ENCODE data around the gene MN1.

The MN1 gene

DNA sequence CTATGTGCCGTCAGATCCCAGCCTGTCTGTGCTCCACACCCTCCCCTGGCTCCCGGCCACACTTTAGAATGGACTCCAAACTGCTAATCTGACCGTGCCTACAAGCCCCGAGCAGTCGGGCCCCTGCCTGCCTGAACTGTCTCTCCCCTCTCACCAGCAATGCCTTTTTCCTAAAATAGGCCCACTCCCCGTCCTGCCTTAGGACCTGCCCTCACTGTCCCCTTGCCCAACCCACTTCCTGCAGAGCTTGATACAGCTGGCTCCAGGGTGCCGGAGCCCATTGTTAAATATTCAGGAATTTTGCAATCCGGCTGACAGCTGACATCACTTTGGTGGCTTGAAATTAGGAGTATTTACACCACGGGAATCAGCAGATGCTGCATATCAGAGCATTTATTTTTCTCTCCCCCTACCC, 21.4 kb downstream of the MN1 start:
- Histone ChIP-seq H3K27me3 (ENCODE audit: control insufficient read depth, low read length) (no peaks in the 10 kb centered on the region), H3K4me3 (ENCODE audit: low read length) (no peak overlapping the region), H3F3A (ENCODE audit: control insufficient read depth, insufficient read depth) (no peaks in the 10 kb centered on the region), H3K9me3 (ENCODE audit: control insufficient read depth, insufficient read depth, low read length) (no peaks in the 10 kb centered on the region), H3K4me1 (ENCODE audit: control insufficient read depth, low read length) (no peaks in the 10 kb centered on the region), H3K79me2 (ENCODE audit: control insufficient read depth, low read length) (no peaks in the 10 kb centered on the region), H3K36me3 (ENCODE audit: control insufficient read depth, low read length) (no peaks in the 10 kb centered on the region), H3K4me2 (ENCODE audit: low read length) (no peak overlapping the region), H4K20me1 (ENCODE audit: control insufficient read depth, insufficient read depth, low read depth, low read length) (no peaks in the 10 kb centered on the region), H3K27ac (ENCODE audit: low read depth, low read length) (no peak overlapping the region), H3K9me2 (replicated peaks; ENCODE audit: control insufficient read depth, low read length) (no peaks in the 10 kb centered on the region)
- no peak for TF ChIP-seq EZH2phosphoT487 (IDR thresholded peaks at IDR 0.05; ENCODE audit: borderline replicate concordance, low read length)
- TF ChIP-seq, protein P1, sequence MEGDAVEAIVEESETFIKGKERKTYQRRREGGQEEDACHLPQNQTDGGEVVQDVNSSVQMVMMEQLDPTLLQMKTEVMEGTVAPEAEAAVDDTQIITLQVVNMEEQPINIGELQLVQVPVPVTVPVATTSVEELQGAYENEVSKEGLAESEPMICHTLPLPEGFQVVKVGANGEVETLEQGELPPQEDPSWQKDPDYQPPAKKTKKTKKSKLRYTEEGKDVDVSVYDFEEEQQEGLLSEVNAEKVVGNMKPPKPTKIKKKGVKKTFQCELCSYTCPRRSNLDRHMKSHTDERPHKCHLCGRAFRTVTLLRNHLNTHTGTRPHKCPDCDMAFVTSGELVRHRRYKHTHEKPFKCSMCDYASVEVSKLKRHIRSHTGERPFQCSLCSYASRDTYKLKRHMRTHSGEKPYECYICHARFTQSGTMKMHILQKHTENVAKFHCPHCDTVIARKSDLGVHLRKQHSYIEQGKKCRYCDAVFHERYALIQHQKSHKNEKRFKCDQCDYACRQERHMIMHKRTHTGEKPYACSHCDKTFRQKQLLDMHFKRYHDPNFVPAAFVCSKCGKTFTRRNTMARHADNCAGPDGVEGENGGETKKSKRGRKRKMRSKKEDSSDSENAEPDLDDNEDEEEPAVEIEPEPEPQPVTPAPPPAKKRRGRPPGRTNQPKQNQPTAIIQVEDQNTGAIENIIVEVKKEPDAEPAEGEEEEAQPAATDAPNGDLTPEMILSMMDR (IDR thresholded peaks at IDR 0.05; ENCODE audit: low read depth, low read length, poor library complexity, severe bottlenecking): no peak

GRCh38 chr22:27779643-27780042, 21.9 kb downstream of the MN1 start:
- Histone ChIP-seq H3K36me3 (ENCODE audit: control insufficient read depth, low read length) (no peaks in the 10 kb centered on the region), H3F3A (ENCODE audit: control insufficient read depth, insufficient read depth) (no peaks in the 10 kb centered on the region), H3K79me2 (ENCODE audit: control insufficient read depth, low read length) (no peaks in the 10 kb centered on the region), H3K4me3 (ENCODE audit: low read length) (no peak overlapping the region), H4K20me1 (ENCODE audit: control insufficient read depth, insufficient read depth, low read depth, low read length) (no peaks in the 10 kb centered on the region), H3K9me3 (ENCODE audit: control insufficient read depth, insufficient read depth, low read length) (no peaks in the 10 kb centered on the region), H3K4me2 (ENCODE audit: low read length) (no peak overlapping the region), H3K27me3 (ENCODE audit: control insufficient read depth, low read length) (no peaks in the 10 kb centered on the region), H3K4me1 (ENCODE audit: control insufficient read depth, low read length) (no peaks in the 10 kb centered on the region), H3K9me2 (replicated peaks; ENCODE audit: control insufficient read depth, low read length) (no peaks in the 10 kb centered on the region), H3K27ac (ENCODE audit: low read depth, low read length) (no peak overlapping the region)
- TF ChIP-seq, protein P1 (IDR thresholded peaks at IDR 0.05; ENCODE audit: low read depth, low read length, poor library complexity, severe bottlenecking): no peak
- TF ChIP-seq EZH2phosphoT487 (IDR thresholded peaks at IDR 0.05; ENCODE audit: borderline replicate concordance, low read length): no peak

DNA sequence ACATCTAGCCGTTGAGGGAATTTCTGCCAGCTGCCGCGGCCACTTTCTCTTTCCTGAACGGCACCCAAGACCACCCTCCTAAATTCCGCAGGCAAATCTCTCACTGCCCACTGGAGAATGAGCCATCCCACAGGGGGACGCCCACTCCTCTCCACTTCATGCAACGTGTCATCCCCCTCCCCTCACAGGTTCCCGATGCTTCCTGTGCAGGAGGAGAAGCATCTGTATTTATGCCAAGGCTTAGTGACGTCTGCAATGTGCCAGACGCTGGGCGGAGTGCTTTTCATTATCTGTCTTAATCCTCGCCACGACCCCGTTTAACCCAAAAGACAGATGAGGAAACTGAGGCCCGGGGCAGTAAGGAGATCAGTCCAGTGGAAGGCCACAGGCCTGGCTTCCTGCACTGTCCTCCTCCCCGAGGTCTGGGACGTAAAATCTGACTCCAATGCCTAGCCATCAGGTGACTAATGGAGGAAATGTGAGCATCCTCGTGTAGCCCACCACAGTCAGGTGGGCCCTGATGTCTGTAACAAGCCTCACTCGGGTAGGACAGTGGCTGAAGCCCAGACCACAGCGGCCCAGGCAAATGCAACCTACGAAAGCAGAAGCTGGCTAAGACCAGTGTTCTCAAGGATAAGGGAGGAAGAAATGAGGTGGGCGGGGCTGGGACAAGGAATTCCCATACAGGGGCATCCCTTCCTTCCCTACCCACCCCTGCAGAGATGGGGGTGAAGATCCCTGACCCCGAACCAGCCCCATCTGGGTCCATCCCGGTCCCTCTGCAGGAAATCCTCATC, 23.1 kb downstream of the MN1 start:
- no peak overlapping the region for H3K4me3 ChIP-seq (ENCODE audit: low read length)
- H3K27ac ChIP-seq (ENCODE audit: low read depth, low read length): no peak overlapping the region
- no peaks in the 10 kb centered on the region for H3K27me3 ChIP-seq (ENCODE audit: control insufficient read depth, low read length)
- H3K36me3 ChIP-seq (ENCODE audit: control insufficient read depth, low read length): no peaks in the 10 kb centered on the region
- no peak overlapping the region for H3K4me2 ChIP-seq (ENCODE audit: low read length)
- H3K9me3 ChIP-seq (ENCODE audit: control insufficient read depth, insufficient read depth, low read length): no peaks in the 10 kb centered on the region
- H3F3A ChIP-seq (ENCODE audit: control insufficient read depth, insufficient read depth): no peaks in the 10 kb centered on the region
- H3K79me2 ChIP-seq (ENCODE audit: control insufficient read depth, low read length): no peaks in the 10 kb centered on the region
- no peaks in the 10 kb centered on the region for H3K9me2 ChIP-seq (replicated peaks; ENCODE audit: control insufficient read depth, low read length)
- H4K20me1 ChIP-seq (ENCODE audit: control insufficient read depth, insufficient read depth, low read depth, low read length): no peaks in the 10 kb centered on the region
- no peaks in the 10 kb centered on the region for H3K4me1 ChIP-seq (ENCODE audit: control insufficient read depth, low read length)
- no peak for TF ChIP-seq EZH2phosphoT487 (IDR thresholded peaks at IDR 0.05; ENCODE audit: borderline replicate concordance, low read length)
- TF ChIP-seq, protein P1 (IDR thresholded peaks at IDR 0.05; ENCODE audit: low read depth, low read length, poor library complexity, severe bottlenecking): no peak

All from DOHH2 (cell line).